Muscle layer of colon (tissue), 2 donors: ENCODE data around the gene DUS2.
"Not testable (repeated sequence)": the region's sequence is repeated elsewhere in the genome, so short reads cannot be mapped to it uniquely, and the experiment has no call there.

Experiments
- H3K27ac ChIP-seq: one replicate; pipeline ENCODE4 v1.7.0; 2013; ENCODE audit warnings: low read depth, mild to moderate bottlenecking, low read length, moderate library complexity
- H3K27me3 ChIP-seq, 2 donors: one replicate each; pipeline ENCODE4 v1.7.0; 2013; ENCODE audit warnings: low read length in 2 of 2, mild to moderate bottlenecking in 2 of 2; ENCODE audit not compliant: insufficient read depth in 2 of 2, control insufficient read depth in 1 of 2
- H3K36me3 ChIP-seq: one replicate; pipeline ENCODE4 v1.7.0; 2013; ENCODE audit warnings: mild to moderate bottlenecking, low read length; ENCODE audit not compliant: insufficient read depth
- H3K4me1 ChIP-seq: one replicate; pipeline ENCODE4 v1.7.0; 2013; ENCODE audit warnings: mild to moderate bottlenecking, low read length; ENCODE audit not compliant: insufficient read depth
- H3K4me3 ChIP-seq, 2 donors: one replicate each; pipeline ENCODE4 v1.7.0; 2013; ENCODE audit warnings: low read length in 2 of 2, low read depth in 1 of 2, mild to moderate bottlenecking in 1 of 2, moderate library complexity in 1 of 2
- H3K9ac ChIP-seq: one replicate; pipeline ENCODE4 v1.7.0; 2013; ENCODE audit warnings: low read length
- H3K9me3 ChIP-seq: one replicate; pipeline ENCODE4 v1.7.0; 2013; ENCODE audit warnings: mild to moderate bottlenecking, low read length
- donor health status: abdominal sarcoma.
- donor health status: Adenocarcinoma of cecum.

The DUS2 gene

DNA sequence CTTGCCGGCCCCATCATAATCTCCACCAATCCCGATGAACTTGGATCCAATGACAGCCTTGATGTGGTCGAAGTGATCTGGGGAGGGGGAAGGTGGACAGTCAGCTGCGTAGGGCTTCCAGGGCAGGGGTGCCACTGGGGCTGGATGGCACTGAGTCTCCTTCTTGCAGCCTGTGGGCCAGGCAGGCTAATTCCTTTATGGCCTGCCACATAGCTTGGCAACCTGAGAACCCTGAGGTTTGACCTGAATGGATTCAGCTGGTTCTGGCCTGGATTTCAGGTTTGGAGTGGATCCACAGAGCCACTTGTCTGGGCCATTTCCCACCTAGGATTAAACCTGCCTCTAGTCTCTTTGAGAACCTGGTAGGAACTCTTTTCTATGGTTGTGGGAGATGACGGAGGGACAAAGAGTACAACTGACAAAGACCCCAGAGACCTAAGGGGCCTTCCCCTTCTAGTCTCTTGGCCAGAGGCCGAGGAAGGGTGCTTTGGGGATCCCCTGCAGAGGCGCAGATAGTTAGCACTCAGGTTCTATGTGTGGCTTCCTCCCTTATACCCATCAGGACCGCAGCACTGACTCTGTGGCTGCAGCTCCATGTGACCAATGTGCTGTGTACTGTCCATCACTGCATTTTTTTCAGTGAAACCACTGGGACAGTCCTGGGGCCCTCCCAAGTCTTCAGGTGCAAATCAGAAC lies 33.6 kb upstream of the DUS2 start:
- H3K36me3 ChIP-seq = no peaks in the 10 kb centered on the region
- H3K4me3 ChIP-seq = no peak overlapping the region
- no peaks in the 10 kb centered on the region for H3K9me3 ChIP-seq
- no peaks in the 10 kb centered on the region for H3K27me3 ChIP-seq
- H3K4me1 ChIP-seq = no peaks in the 10 kb centered on the region
- H3K9ac ChIP-seq = no peak overlapping the region
- no peak overlapping the region for H3K27ac ChIP-seq

DNA sequence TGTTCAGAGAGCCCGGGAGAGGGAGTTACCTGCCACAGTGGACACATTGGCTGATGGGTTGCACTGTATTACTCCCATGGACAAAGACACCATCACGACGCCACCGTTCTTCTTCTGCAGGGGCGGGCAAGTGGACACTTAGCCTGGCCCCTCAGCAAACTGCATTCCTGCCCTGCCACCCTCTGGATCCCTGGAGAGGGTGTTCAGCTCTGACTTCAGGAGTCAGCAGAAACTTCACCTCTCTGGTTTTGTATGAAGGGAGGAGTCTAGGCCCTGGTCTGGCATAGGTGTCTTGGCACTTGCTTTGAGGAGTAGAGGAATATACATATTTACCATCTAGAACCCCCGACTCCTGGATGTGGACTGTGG lies 33.1 kb upstream of the DUS2 start:
- no peak overlapping the region for H3K4me3 ChIP-seq
- H3K27ac ChIP-seq = no peak overlapping the region
- H3K9me3 ChIP-seq = no peaks in the 10 kb centered on the region
- H3K27me3 ChIP-seq = no peaks in the 10 kb centered on the region
- no peaks in the 10 kb centered on the region for H3K4me1 ChIP-seq
- no peak overlapping the region for H3K9ac ChIP-seq
- H3K36me3 ChIP-seq = no peaks in the 10 kb centered on the region

DNA sequence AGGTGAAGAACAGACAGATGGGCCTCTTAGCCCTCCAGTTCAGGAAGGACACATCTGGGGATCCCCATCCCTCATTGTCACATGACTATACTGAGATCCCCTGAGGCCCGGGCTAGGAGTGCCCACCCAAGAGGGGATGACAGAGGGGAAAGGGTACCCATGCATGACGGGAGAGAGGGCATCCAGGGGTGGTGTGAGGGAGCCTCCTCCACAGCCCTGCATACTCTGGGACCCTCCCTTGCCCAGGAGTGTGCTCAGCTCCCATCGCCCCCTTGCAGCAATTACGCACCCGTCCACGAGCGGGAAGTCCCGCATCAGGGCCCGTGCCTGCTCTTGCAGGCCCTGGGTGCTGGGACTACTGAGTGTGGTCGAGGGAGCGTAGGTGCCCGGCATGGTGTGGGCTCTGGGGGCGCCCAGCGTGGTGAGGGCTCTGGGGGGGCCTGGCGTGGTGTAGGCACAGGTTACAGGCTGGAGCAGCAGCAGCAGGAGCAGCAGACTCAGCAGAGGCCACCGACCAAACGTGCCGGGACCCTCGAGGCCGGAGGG lies 30.4 kb upstream of the DUS2 start:
- H3K27me3 ChIP-seq = no peaks in the 10 kb centered on the region
- H3K9ac ChIP-seq = no peak overlapping the region
- H3K27ac ChIP-seq = no peak overlapping the region
- no peaks in the 10 kb centered on the region for H3K9me3 ChIP-seq
- peak overlapping the region in 1 of 2 donors; percentile 65 for H3K4me3 ChIP-seq
- H3K4me1 ChIP-seq = no peaks in the 10 kb centered on the region
- no peaks in the 10 kb centered on the region for H3K36me3 ChIP-seq

DNA sequence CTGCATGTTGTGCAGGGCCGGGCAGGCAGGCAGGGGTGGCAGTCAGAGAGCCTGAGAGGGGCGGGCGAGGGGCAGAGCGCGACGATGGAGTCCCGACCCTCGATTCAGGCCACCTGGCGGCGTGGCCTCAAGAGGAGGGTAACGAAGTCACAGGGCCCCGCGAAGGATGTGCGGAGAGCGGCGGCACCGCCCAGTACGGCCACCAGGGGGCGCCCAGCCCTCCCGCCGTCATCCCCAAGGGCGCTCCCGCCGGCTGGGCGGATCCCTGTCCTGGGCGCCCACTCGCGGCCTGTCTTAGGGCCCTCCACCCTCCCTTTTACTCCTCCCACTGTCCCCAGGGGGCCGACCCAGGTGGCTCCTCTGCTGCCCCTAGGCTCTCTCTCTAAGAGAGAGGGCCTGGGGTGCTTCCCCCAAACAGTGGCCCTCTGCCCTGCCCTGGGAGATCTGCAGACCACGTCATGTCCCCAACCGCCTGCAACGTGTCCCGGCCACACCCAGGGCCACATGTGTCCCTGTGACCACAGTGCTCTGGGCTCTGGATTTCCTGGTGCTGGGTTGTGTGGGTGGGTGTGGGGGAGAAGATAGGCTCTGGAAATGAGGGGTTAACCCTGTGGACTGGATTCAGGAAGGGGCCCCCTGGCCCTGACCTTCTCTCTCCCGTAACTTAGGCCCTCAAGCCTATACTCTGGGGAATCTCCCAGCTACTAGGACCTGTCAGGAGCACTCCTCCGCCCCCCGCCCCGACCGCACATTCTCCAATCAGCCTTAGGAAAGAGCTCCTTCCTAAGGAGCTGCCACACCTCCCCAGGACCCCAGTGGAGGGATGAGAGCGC lies 29.7 kb upstream of the DUS2 start:
- Histone ChIP-seq H3K9ac (no peak overlapping the region), H3K27ac (peak overlapping the region; percentile 48), H3K4me1 (no peaks in the 10 kb centered on the region), H3K4me3 (peak overlapping the region; percentile 41 to 65), H3K36me3 (no peaks in the 10 kb centered on the region), H3K27me3 (no peaks in the 10 kb centered on the region), H3K9me3 (no peaks in the 10 kb centered on the region)

DNA sequence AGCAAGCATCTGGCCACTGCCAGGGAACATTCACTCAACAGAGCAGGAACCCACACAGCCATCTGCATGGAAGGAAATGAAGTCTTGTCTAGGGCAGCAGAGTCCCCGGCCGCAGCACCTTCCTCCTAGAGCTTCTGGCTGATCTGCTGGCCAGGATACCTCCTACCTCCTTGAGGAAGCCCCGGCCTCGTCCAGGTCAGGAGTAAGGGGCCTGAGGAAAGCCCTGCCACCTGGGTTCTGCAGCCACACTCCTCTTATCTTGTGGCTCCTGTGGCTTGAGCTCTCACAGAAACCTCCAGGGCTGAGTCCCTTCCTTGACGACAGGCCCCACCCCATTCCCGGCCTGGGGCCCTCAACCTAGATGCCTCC lies 29.1 kb upstream of the DUS2 start:
- peak overlapping the region in 1 of 2 donors; percentile 41 for H3K4me3 ChIP-seq
- not testable (repeated sequence) for H3K27me3 ChIP-seq, H3K9me3 ChIP-seq, H3K36me3 ChIP-seq, H3K9ac ChIP-seq, H3K4me1 ChIP-seq
- H3K27ac ChIP-seq = peak overlapping the region; percentile 13

DNA sequence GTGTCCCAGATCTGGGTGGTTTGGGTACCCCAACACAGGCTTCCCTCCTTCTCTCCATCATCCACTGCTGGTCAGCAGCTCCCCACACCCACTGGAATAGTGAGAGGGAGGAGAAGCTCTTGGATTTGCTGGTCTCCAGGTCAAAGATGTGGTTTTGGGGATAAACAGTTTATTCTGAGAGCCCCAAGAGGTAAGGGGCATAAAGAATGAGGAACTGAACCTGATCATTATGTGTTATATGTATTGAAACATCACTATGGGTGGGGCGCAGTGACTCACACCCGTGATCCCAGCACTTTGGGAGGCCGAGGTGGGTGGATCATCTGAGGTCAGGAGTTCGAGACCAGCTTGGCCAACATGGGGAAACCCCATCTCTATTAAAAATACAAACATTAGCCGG lies 27.7 kb upstream of the DUS2 start:
- Histone ChIP-seq H3K9ac (no peak overlapping the region), H3K4me3 (no peak overlapping the region), H3K36me3 (no peaks in the 10 kb centered on the region), H3K9me3 (no peaks in the 10 kb centered on the region), H3K27ac (no peak overlapping the region), H3K4me1 (no peaks in the 10 kb centered on the region), H3K27me3 (no peaks in the 10 kb centered on the region)

DNA sequence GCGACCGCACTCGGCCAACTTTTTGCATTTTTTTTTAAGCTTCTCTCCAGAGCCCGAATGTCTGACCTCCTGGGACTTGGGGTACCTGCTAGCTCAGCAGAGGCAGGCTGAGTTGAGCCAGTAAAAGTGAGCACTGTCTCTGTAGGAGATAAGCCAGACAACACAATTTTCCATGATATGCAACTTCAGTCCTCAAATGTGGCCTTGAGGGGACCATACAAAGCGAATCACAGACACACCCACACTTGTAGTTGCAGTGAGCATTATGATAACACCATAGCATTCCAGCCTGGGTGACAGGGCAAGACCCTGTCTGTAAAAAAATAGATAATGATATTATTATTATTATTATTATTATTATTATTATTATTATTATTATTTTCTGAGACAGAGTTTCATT lies 26.4 kb upstream of the DUS2 start:
- no peaks in the 10 kb centered on the region for H3K36me3 ChIP-seq
- no peaks in the 10 kb centered on the region for H3K27me3 ChIP-seq
- H3K4me1 ChIP-seq = no peaks in the 10 kb centered on the region
- H3K4me3 ChIP-seq = no peak overlapping the region
- H3K27ac ChIP-seq = no peak overlapping the region
- H3K9ac ChIP-seq = no peak overlapping the region
- H3K9me3 ChIP-seq = no peaks in the 10 kb centered on the region

DNA sequence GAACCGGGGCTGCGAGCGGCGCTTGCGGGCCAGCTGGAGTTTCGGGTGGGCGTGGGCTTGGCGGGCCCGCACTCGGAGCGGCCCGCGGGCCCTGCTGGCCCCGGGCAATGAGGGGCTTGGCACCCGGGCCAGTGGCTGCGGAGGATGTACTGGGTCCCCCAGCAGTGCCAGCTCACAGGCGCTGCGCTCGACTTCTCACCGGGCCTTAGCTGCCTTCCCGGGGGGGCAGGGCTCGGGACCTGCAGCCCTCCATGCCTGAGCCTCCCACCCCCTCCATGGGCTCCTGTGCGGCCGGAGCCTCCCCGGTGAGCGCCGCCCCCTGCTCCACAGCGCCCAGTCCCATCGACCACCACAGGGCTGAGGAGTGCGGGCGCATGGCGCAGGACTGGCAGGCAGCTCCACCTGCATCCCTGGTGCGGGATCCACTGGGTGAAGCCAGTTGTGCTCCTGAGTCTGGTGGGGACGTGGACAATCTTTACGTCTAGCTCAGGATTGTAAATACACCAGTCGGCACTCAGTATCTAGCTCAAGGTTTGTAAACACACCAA lies 24.8 kb upstream of the DUS2 start:
- H3K9me3 ChIP-seq, H3K4me3 ChIP-seq, H3K4me1 ChIP-seq, H3K9ac ChIP-seq, H3K27ac ChIP-seq, H3K36me3 ChIP-seq, H3K27me3 ChIP-seq: not testable (repeated sequence)

DNA sequence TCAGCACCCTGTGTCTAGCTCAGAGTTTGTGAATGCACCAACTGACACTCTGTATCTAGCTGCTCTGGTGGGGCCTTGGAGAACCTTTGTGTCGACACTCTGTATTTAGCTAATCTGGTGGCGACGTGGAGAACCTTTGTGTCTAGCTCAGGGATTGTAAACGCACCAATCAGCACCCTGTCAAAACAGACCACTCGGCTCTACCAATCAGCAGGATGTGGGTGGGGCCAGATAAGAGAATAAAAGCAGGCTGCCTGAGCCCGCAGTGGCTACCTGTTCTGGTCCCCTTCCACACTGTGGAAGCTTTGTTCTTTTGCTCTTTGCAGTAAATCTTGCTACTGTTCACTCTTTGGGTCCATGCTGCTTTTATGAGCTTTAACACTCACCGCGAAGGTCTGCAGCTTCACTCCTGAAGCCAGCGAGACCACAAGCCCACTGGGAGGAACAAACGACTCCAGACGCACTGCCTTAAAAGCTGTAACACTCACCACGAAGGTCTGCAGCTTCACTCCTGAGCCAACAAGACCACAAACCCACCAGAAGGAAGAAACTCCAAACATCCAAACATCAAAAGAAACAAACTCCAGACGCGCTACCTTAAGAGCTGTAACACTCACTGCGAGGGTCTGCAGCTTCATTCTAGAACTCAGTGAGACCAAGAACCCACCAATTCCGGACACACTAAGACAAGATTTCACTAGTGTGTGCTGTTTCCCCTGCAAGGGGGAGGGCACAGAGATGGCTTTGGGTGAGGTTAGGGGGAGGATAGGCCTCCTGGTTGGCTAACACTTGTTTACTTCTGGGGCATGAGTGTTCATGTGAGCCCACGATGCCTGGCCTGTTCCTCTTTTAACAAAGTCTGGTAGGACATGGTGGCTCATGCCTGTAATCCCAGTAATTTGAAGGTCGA lies 24.1 kb upstream of the DUS2 start, which contains the start of gene DPEP2:
TSS of gene DPEP2 (minus strand) at position 706 of the 910 bp plus-strand sequence. CDS start 6,272 bp downstream, outside the sequence.
- H3K27ac ChIP-seq = peak within 1 kb of the TSS; percentile 10
- not testable (repeated sequence) for H3K9ac ChIP-seq, H3K36me3 ChIP-seq, H3K4me1 ChIP-seq, H3K27me3 ChIP-seq, H3K9me3 ChIP-seq, H3K4me3 ChIP-seq

DNA sequence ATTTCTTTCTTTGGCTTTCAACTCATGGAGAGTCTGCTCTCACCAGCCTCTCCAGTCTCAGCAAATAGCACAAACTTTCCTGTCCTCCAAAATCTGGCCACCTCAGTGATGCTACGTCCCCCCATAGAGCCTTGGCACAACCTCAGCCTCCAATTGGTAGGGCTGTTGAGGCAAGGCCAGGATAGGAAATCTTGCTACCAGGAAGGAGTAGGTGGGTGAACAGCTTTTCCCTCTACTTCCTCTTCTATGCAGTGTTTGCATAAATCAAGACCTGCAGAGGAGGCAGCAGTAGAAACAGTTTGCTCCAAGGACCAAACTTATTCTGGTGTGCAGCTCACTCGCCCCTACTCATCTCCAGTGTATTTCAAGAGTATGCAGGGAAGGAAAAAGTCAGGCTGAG lies 23.1 kb upstream of the DUS2 start:
- Histone ChIP-seq H3K4me1 (no peaks in the 10 kb centered on the region), H3K9me3 (no peaks in the 10 kb centered on the region), H3K27ac (peak overlapping the region; percentile 10), H3K9ac (no peak overlapping the region), H3K4me3 (no peak overlapping the region), H3K36me3 (no peaks in the 10 kb centered on the region), H3K27me3 (no peaks in the 10 kb centered on the region)

DNA sequence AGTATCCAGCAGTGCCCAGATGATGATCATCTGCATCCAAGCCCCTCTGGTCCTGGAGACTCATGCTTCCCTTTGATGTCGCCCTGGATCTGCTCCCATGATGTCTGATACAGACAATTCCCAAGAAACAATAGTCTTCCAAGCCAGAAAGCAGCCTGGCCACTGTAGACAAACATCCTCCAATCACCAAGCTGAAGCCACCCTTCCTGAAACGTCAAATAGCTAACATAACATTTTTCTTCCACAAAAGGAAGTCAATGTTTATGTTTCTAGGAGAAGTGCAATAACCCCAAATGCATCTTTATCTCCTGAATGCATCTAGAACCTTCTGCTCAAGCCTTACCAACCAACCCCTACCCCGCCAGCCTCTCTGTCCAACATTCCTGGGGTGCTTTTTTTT lies 22.6 kb upstream of the DUS2 start:
- Histone ChIP-seq H3K4me3 (no peak overlapping the region), H3K27ac (no peak overlapping the region), H3K9me3 (no peaks in the 10 kb centered on the region), H3K4me1 (no peaks in the 10 kb centered on the region), H3K36me3 (no peaks in the 10 kb centered on the region), H3K9ac (no peak overlapping the region), H3K27me3 (no peaks in the 10 kb centered on the region)
